ENCODE results near the gene MUC4. TPM values are rescaled to one million over a fixed set of nuclear protein-coding genes. Genes with fewer than 3 reads are reported as not detected.

The MUC4 gene, protein sequence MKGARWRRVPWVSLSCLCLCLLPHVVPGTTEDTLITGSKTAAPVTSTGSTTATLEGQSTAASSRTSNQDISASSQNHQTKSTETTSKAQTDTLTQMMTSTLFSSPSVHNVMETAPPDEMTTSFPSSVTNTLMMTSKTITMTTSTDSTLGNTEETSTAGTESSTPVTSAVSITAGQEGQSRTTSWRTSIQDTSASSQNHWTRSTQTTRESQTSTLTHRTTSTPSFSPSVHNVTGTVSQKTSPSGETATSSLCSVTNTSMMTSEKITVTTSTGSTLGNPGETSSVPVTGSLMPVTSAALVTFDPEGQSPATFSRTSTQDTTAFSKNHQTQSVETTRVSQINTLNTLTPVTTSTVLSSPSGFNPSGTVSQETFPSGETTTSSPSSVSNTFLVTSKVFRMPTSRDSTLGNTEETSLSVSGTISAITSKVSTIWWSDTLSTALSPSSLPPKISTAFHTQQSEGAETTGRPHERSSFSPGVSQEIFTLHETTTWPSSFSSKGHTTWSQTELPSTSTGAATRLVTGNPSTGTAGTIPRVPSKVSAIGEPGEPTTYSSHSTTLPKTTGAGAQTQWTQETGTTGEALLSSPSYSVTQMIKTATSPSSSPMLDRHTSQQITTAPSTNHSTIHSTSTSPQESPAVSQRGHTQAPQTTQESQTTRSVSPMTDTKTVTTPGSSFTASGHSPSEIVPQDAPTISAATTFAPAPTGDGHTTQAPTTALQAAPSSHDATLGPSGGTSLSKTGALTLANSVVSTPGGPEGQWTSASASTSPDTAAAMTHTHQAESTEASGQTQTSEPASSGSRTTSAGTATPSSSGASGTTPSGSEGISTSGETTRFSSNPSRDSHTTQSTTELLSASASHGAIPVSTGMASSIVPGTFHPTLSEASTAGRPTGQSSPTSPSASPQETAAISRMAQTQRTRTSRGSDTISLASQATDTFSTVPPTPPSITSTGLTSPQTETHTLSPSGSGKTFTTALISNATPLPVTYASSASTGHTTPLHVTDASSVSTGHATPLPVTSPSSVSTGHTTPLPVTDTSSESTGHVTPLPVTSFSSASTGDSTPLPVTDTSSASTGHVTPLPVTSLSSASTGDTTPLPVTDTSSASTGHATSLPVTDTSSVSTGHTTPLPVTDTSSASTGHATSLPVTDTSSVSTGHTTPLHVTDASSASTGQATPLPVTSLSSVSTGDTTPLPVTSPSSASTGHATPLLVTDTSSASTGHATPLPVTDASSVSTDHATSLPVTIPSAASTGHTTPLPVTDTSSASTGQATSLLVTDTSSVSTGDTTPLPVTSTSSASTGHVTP (N-terminal part only)
- under 1 TPM; 0.15 to 0.24 TPM for total RNA-seq

DNA sequence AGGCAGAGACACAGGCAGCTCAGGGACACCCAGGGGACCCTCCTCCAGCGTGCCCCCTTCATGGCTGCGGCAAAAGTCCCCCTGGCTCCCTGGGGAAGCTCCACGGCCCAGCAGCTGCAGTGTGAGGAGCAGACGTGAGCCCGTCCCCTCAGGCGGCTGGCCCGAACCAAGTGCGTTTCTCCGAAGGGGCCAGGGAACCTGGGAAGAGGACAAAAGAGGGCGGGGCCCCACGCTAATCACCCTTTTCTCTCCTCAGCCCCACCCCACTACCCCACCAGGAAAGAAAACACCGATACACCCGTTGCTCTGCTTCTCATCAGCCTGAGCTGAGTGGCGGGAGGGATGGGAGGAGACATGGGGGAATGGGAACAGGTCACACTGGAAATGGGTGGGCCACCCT lies at the start of gene MUC4:
Gene MUC4 (minus strand): TSS at position 174 of the 400 bp plus-strand sequence. CDS start 112 bp downstream, at position 62.
- CTCF ChIA-PET = no interaction called here
- Mint-ChIP-seq H3K27ac (no peak within 1 kb of the TSS), H3K36me3 (no peaks in the 10 kb centered on the region), H3K27me3 (peaks cover 3% of the 10 kb centered on the region), H3K4me1 (ENCODE audit: low read depth) (no peaks in the 10 kb centered on the region), H3K9me3 (no peaks in the 10 kb centered on the region), H3K4me3 (no peak within 1 kb of the TSS)
- intact Hi-C loops (cut with micrococcal nuclease) = no loop called here
- POLR2A ChIA-PET = no interaction called here
- no peak for DNase-seq

DNA sequence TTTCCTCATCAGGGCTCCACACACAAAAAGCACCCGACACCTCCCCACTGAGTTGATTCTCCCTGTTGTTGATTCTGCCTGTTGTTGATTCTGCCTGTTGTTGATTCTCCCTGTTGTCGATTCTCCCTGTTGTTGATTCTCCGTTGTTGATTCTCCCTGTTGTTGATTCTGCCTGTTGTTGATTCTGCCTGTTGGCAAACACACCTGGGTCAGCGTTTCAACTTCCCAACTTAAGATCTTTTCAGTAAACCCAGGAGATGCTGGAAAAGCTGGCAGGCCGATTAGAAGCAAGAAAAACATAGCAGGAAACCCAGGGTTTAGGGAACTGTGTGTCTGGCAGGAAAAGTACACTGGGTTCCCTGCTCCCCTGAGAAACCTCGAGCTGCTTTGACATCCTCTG lies 48.7 kb upstream of the MUC4 start:
- intact Hi-C loops (cut with micrococcal nuclease) = no loop called here
- CTCF ChIA-PET = interaction anchor here (3.5 to 4.7 kb wide), 3 partner anchors 10 to 55 kb away, joined by 24 to 81 read pairs (median 61); no protein-coding TSS in a partner anchor
- no peak overlapping the region for H3K4me3 Mint-ChIP-seq

DNA sequence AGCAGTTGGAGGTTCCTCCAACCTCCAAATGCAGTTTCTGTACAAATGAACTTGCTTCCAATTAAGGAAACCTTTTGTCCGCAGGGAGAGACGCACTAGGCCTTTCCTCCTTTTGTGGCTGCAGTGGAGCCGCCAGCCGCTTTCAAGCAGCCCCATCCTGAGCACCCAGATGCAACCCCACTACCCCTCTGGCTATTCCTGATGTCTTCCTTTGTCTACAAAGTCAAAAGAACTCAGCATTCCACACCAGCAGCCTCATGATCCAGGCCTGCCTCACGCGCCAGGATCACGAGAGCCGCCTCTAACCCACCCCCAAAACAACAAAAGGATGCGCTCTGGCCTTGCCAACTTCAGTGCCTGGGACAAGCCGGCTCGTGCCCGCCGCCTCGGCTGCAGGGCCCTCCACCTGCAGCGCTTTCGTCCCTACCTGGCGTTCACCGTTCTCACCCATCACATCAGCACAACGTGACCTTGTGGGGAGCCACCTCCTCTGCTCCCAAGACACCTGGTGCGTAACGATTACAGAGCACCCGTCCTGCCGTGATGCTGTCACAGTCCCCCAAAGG lies 48.2 kb upstream of the MUC4 start:
- CTCF ChIA-PET = interaction anchor here (0.6 to 4.8 kb wide), 27 partner anchors 8 to 309 kb away, joined by 3 to 99 read pairs (median 4); partner anchors contain the start of gene TNK2
- intact Hi-C loops (cut with micrococcal nuclease) = loop anchor here (1.0 to 10.0 kb wide), 3 partner anchors 34 to 135 kb away; no protein-coding TSS in a partner anchor
- Mint-ChIP-seq H3K4me3 (no peak overlapping the region), H3K9me3 (no peaks in the 10 kb centered on the region), H3K4me1 (ENCODE audit: low read depth) (peaks cover 6% of the 10 kb centered on the region), H3K36me3 (no peaks in the 10 kb centered on the region), H3K27me3 (no peaks in the 10 kb centered on the region), H3K27ac (no peak overlapping the region)
- POLR2A ChIA-PET = no interaction called here
- DNase-seq = no peak

More for the DNA sequence above, 48.7 kb upstream of the MUC4 start:
- POLR2A ChIA-PET = no interaction called here
- peaks cover 6% of the 10 kb centered on the region for H3K4me1 Mint-ChIP-seq (ENCODE audit: low read depth)
- DNase-seq = no peak
- no peaks in the 10 kb centered on the region for H3K36me3 Mint-ChIP-seq
- H3K27ac Mint-ChIP-seq = no peak overlapping the region
- H3K27me3 Mint-ChIP-seq = no peaks in the 10 kb centered on the region
- H3K9me3 Mint-ChIP-seq = no peaks in the 10 kb centered on the region

DNA sequence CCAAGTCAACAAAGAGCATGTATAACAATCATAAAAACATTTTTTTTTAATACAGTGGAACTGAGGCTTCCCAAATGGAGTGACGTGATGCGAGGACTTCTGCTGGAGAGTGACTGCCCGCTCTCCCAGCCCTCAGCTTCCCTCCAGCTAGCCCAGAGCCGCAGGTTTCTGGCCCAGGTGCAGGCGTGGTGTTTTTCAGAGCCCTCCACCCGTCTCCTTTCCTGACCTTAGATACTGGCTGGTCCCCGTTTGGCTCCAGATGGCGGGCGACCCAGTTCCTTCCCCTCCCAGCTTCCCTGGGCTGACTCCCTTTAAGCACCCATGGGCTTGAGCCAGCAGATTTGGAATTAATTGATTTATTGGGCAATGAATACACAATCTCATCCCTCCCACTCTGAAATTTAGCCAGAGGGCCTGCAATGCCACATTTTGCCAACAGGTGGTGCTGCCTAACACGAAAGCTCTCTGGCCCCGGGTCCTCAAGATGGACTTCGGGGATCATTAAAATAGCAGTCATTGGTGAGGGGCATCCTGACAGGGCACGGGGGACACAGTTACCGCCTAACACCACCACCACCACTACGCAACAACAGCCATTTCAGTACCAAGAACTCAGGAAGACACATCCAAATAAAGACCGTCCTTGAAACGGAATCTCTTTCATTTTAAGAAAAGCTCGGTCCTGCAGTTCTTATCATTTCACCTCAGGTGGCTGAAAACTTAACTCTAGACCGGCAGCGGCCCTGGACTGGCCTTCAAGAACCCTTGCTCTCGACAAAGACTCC lies 47.5 kb upstream of the MUC4 start:
- peak overlapping the region; percentile 50 for H3K4me3 Mint-ChIP-seq
- H3K27ac Mint-ChIP-seq = no peak overlapping the region
- peak; percentile 87 for DNase-seq
- peaks cover 6% of the 10 kb centered on the region for H3K4me1 Mint-ChIP-seq (ENCODE audit: low read depth)
- POLR2A ChIA-PET = no interaction called here
- intact Hi-C loops (cut with micrococcal nuclease) = loop anchor here (1.0 to 10.0 kb wide), 3 partner anchors 35 to 136 kb away; no protein-coding TSS in a partner anchor
- no peaks in the 10 kb centered on the region for H3K27me3 Mint-ChIP-seq
- H3K9me3 Mint-ChIP-seq = no peaks in the 10 kb centered on the region
- H3K36me3 Mint-ChIP-seq = no peaks in the 10 kb centered on the region
- CTCF ChIA-PET = interaction anchor here (0.6 to 4.8 kb wide), 27 partner anchors 8 to 309 kb away, joined by 3 to 99 read pairs (median 4); partner anchors contain the start of gene TNK2

DNA sequence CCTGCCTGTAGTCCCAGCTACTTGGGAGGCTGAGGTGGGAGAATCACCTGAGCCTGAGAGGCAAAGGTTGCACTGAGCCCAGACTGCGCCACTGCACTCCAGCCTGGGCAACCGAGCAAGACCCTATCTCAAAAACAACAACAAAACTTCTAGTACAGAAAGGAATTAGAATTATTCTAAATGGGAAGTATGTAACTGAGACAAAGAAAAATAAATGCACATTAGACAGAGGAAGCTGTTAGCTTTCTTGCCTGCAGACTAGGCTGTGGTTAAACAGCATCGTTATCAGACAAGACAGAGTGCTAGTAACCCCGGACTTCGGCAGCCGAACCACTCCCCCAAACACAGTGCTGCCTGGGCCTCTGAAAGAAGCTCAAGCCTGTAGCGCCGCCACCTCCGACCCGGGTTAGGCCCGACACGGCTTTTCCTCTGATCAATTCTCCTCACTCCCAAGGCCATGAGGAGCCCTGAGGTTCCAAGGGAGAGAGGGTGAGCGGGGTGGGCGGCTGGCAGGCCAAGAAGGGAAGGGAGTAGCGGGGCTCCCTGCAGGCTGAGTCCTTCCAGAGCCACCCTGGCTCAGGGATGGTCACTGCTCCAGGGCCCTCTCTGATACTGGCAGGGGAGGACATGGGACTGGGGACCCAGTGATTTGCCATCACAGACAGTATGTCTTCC lies 44.8 kb upstream of the MUC4 start:
- intact Hi-C loops (cut with micrococcal nuclease) = loop anchor here (10.0 kb wide), 1 partner anchor 138 kb away; no protein-coding TSS in a partner anchor
- POLR2A ChIA-PET = interaction anchor here (1.0 kb wide), 1 partner anchor 59 kb away, joined by 3 read pairs; no protein-coding TSS in a partner anchor
- DNase-seq = no peak
- no peak overlapping the region for H3K27ac Mint-ChIP-seq
- H3K36me3 Mint-ChIP-seq = no peaks in the 10 kb centered on the region
- no peaks in the 10 kb centered on the region for H3K27me3 Mint-ChIP-seq
- CTCF ChIA-PET = interaction anchor here (1.4 to 4.8 kb wide), 3 partner anchors 38 to 60 kb away, joined by 4 to 99 read pairs (median 12); no protein-coding TSS in a partner anchor
- H3K9me3 Mint-ChIP-seq = no peaks in the 10 kb centered on the region
- peaks cover 6% of the 10 kb centered on the region for H3K4me1 Mint-ChIP-seq (ENCODE audit: low read depth)
- H3K4me3 Mint-ChIP-seq = no peak overlapping the region

DNA sequence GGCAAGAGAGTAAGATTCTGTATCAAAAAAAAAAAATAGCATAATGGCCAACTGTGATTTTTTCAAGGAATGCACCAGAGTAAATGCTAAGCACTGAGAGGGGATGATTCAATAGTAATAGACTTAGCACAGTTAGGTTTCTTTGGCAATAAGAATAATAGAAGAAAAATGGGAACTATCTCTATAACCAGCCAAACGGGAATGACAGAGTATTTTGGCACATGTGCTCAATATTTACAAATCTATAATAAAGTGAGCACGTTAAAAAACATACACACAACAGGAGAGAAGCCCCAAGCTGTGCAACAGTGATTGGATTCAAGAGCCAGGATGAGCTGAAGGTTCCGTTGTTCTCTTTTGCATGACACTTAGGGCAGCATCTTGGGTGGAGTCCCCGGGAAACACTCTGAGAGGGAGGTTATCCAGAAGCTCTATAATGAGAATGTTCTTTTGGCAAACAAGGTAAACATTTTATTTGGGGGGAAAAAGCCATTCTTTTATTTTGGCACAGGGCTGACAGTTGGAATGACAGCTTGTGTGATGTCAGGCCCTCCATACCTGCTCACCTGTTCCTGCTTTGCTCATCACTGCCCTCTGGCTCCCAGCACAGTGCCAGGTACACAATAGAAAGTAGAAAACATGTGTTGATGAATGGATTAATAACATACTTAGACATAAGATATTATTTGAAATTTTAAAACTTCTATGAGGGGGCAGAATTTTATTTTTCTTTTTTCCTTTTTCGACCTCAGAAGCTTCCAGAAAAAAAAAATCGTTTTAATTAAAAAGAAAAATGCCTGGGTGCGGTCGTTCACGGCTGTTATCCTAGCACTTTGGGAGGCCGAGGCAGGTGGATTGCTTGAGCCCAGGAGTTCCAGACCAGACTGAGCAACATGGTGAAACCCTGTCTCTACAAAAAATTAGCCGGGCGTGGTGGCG lies 44.0 kb upstream of the MUC4 start:
- no peaks in the 10 kb centered on the region for H3K9me3 Mint-ChIP-seq

DNA sequence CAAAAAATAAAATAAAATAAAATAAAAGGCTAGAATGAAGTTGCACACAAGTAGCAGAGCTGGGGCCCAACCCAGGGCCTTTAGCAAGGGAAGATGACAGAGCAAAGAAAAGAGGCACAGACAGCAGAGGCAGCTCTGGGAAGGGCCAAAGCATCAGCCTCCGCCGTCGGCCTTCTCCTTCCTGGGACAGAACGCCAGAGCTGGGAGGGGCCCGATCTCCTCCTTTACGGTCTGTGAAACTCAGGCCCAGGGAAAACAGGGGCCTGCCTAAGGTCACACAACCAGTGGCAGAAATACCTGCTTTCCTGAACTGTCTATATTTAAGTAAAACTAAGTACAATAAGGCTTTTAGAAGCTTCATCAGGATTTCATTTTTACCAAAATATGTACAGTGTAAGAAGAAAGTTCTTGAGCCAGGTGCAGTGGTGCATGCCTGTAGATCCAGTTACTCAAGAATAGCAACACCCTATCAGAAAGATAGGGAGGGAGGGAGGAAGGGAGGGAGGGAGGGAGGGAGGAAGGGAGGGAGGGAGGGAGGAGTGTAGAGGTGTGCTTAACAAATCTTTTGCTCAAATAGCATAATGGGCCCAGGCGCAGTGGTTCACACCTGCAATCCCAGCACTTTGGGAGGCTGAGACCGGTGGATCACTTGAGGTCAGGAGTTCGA lies 43.0 kb upstream of the MUC4 start:
- intact Hi-C loops (cut with micrococcal nuclease) = loop anchor here (5.0 to 10.0 kb wide), 2 partner anchors 140 to 202 kb away; no protein-coding TSS in a partner anchor
- POLR2A ChIA-PET = no interaction called here
- Mint-ChIP-seq H3K27me3 (no peaks in the 10 kb centered on the region), H3K4me1 (ENCODE audit: low read depth) (peaks cover 8% of the 10 kb centered on the region), H3K9me3 (no peaks in the 10 kb centered on the region), H3K4me3 (no peak overlapping the region), H3K36me3 (no peaks in the 10 kb centered on the region), H3K27ac (no peak overlapping the region)
- CTCF ChIA-PET = interaction anchor here (0.7 to 2.4 kb wide), 2 partner anchors 40 to 305 kb away, joined by 3 to 12 read pairs; no protein-coding TSS in a partner anchor
- DNase-seq = no peak

More for the DNA sequence above, 44.0 kb upstream of the MUC4 start:
- intact Hi-C loops (cut with micrococcal nuclease) = loop anchor here (10.0 kb wide), 1 partner anchor 139 kb away; no protein-coding TSS in a partner anchor
- ChIA-PET CTCF (interaction anchor here (1.4 to 4.8 kb wide), 3 partner anchors 39 to 61 kb away, joined by 4 to 99 read pairs (median 12); no protein-coding TSS in a partner anchor), POLR2A (interaction anchor here (1.0 kb wide), 1 partner anchor 60 kb away, joined by 3 read pairs; no protein-coding TSS in a partner anchor)
- no peak for DNase-seq
- H3K27ac Mint-ChIP-seq = no peak overlapping the region
- no peaks in the 10 kb centered on the region for H3K27me3 Mint-ChIP-seq
- no peak overlapping the region for H3K4me3 Mint-ChIP-seq
- peaks cover 10% of the 10 kb centered on the region for H3K4me1 Mint-ChIP-seq (ENCODE audit: low read depth)
- H3K36me3 Mint-ChIP-seq = no peaks in the 10 kb centered on the region

DNA sequence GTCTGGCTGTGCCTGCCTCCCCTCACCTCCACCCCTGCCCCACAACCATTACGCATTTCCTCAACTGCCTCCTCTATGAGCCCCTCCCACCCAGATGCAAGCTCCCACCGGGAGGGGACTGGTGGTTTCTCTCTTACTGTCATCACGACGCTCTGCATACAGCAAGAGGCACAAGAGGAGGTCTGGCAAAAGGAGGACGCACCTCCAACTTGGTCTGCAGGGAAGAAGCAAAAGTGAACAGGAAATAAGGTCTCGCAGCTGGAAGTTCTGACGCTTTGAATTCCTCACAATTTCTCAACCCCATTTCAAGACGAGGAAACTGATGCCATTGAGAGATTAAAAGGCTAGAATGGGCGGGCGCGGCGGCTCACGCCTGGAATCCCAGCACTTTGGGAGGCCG lies 42.3 kb upstream of the MUC4 start:
- intact Hi-C loops (cut with micrococcal nuclease) = loop anchor here (5.0 to 10.0 kb wide), 2 partner anchors 141 to 202 kb away; no protein-coding TSS in a partner anchor
- no peak for DNase-seq
- no peak overlapping the region for H3K27ac Mint-ChIP-seq
- H3K9me3 Mint-ChIP-seq = no peaks in the 10 kb centered on the region
- peaks cover 4% of the 10 kb centered on the region for H3K4me1 Mint-ChIP-seq (ENCODE audit: low read depth)
- no peaks in the 10 kb centered on the region for H3K36me3 Mint-ChIP-seq
- ChIA-PET CTCF (interaction anchor here (0.7 to 1.3 kb wide), 2 partner anchors 11 to 304 kb away, joined by 3 read pairs; no protein-coding TSS in a partner anchor), POLR2A (no interaction called here)
- no peak overlapping the region for H3K4me3 Mint-ChIP-seq
- H3K27me3 Mint-ChIP-seq = peaks cover under 1% of the 10 kb centered on the region

DNA sequence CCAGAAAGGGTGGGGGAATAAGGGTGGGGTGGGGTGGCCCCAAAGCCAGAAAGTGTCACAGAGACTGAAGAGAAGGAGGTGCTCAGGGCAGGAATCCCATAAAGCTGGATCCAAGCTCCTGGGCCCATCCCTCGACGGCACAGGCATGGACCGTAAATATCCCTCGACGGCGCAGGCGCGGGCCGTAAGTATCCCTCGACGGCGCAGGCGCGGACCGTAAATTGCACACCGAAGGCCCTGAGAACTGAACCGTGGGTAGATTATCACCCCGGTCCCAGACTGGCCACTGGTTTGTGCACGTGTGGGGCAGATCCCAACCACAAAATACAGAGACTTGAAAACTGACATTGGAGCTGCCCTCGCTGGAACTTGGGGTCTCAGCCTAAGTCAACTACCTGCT lies 41.3 kb upstream of the MUC4 start:
- H3K4me1 Mint-ChIP-seq (ENCODE audit: low read depth) = peaks cover 4% of the 10 kb centered on the region
- CTCF ChIA-PET = interaction anchor here (1.3 to 5.1 kb wide), 4 partner anchors 9 to 582 kb away, joined by 3 to 29 read pairs (median 15); partner anchors contain the start of gene XXYLT1
- H3K27ac Mint-ChIP-seq = no peak overlapping the region
- POLR2A ChIA-PET = no interaction called here
- intact Hi-C loops (cut with micrococcal nuclease) = loop anchor here (5.0 to 10.0 kb wide), 2 partner anchors 142 to 201 kb away; no protein-coding TSS in a partner anchor
- H3K36me3 Mint-ChIP-seq = no peaks in the 10 kb centered on the region
- no peaks in the 10 kb centered on the region for H3K9me3 Mint-ChIP-seq
- no peak overlapping the region for H3K4me3 Mint-ChIP-seq
- DNase-seq = no peak
- peaks cover 2% of the 10 kb centered on the region for H3K27me3 Mint-ChIP-seq

All from activated CD4-positive, alpha-beta memory T cell treated with anti-CD3 and anti-CD28 coated beads for 36 hours (primary cell).